ENCODE measurements around the gene ANAPC13. TPM values are rescaled to one million over a fixed set of nuclear protein-coding genes. Genes with fewer than 3 reads are reported as not detected.

The ANAPC13 gene
- total and polyA plus RNA-seq, 2 donors from 2014 or later = 55.3 to 160 TPM

- no peak for TF ChIP-seq CTCF (IDR thresholded peaks at IDR 0.05; ENCODE audit: borderline replicate concordance, extremely low read depth, insufficient read depth)
- no peak overlapping the region for H3K9ac ChIP-seq (ENCODE audit: low read length in 3 of 3)
- H3K27me3 ChIP-seq (ENCODE audit: control insufficient read depth, insufficient read depth, low read length) = no peaks in the 10 kb centered on the region
- no peak overlapping the region for H3K27ac ChIP-seq (ENCODE audit: low read depth in 2 of 2, low read length in 2 of 2)
- intact Hi-C loops (cut with DNase I) = no loop called here
- H3K4me3 ChIP-seq (ENCODE audit: low read length in 3 of 3) = no peak overlapping the region
- H3K9me3 ChIP-seq (ENCODE audit: control insufficient read depth in 2 of 3, insufficient read depth in 1 of 3, low read length in 3 of 3) = peaks cover 0 to 7% (median 0%) of the 10 kb centered on the region in 3 donors
- DNase-seq (peak in 2 of 5 donors; percentile 10 to 22), FAIRE-seq (no peak)
- H3K4me1 ChIP-seq (ENCODE audit: control insufficient read depth in 2 of 3, insufficient read depth in 2 of 3, low read depth in 1 of 3, low read length in 3 of 3) = peaks cover 0 to 2% (median 0%) of the 10 kb centered on the region in 3 donors
- H3K36me3 ChIP-seq (ENCODE audit: control insufficient read depth in 2 of 3, insufficient read depth in 3 of 3, low read length in 3 of 3) = peaks cover 0 to 3% (median 0%) of the 10 kb centered on the region in 3 donors
Observed at GRCh38 chr3:134516905-134517304, 31.1 kb upstream of the ANAPC13 start.

GRCh38 chr3:134511500-134511899 lies 25.7 kb upstream of the ANAPC13 start:
- intact Hi-C loops (cut with DNase I) = no loop called here
- Histone ChIP-seq H3K9ac (ENCODE audit: low read length in 3 of 3) (no peak overlapping the region), H3K27ac (ENCODE audit: low read depth in 2 of 2, low read length in 2 of 2) (no peak overlapping the region), H3K27me3 (ENCODE audit: control insufficient read depth, insufficient read depth, low read length) (no peaks in the 10 kb centered on the region), H3K36me3 (ENCODE audit: control insufficient read depth in 2 of 3, insufficient read depth in 3 of 3, low read length in 3 of 3) (peaks cover 0 to 4% (median 0%) of the 10 kb centered on the region in 3 donors), H3K4me3 (ENCODE audit: low read length in 3 of 3) (no peak overlapping the region), H3K4me1 (ENCODE audit: control insufficient read depth in 2 of 3, insufficient read depth in 2 of 3, low read depth in 1 of 3, low read length in 3 of 3) (no peaks in the 10 kb centered on the region), H3K9me3 (ENCODE audit: control insufficient read depth in 2 of 3, insufficient read depth in 1 of 3, low read length in 3 of 3) (no peaks in the 10 kb centered on the region)
- FAIRE-seq (no peak), DNase-seq (no peak)
- no peak for TF ChIP-seq CTCF (IDR thresholded peaks at IDR 0.05; ENCODE audit: borderline replicate concordance, extremely low read depth, insufficient read depth)

DNA sequence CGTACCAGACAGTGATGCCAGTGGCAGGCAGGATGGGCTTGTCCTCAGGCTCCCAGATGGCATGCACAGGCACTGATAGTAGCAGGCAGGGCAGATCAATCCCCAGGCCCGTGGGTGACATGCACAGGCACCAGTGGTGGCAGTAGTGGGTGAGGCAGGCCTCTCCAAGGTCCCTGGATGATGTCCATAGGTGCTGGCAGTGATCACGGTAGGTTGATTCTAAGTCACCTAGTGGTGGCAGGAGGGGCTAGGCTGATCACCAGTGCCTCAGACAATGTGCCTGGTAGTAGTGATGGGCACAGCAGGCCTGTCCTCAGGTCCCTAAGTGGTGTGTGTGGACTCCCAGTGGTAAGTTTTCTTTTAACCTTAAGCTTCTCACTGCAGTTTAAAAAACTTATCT lies 19.7 kb upstream of the ANAPC13 start:
- Histone ChIP-seq H3K9me3 (ENCODE audit: control insufficient read depth in 2 of 3, insufficient read depth in 1 of 3, low read length in 3 of 3) (peaks cover 0 to 7% (median 5%) of the 10 kb centered on the region in 3 donors), H3K4me1 (ENCODE audit: control insufficient read depth in 2 of 3, insufficient read depth in 2 of 3, low read depth in 1 of 3, low read length in 3 of 3) (peaks cover 0 to 4% (median 0%) of the 10 kb centered on the region in 3 donors), H3K27ac (ENCODE audit: low read depth in 2 of 2, low read length in 2 of 2) (no peak overlapping the region), H3K36me3 (ENCODE audit: control insufficient read depth in 2 of 3, insufficient read depth in 3 of 3, low read length in 3 of 3) (no peaks in the 10 kb centered on the region), H3K27me3 (ENCODE audit: control insufficient read depth, insufficient read depth, low read length) (no peaks in the 10 kb centered on the region), H3K9ac (ENCODE audit: low read length in 3 of 3) (no peak overlapping the region), H3K4me3 (ENCODE audit: low read length in 3 of 3) (no peak overlapping the region)
- intact Hi-C loops (cut with DNase I) = no loop called here
- FAIRE-seq (no peak), DNase-seq (no peak)
- TF ChIP-seq CTCF (IDR thresholded peaks at IDR 0.05; ENCODE audit: borderline replicate concordance, extremely low read depth, insufficient read depth) = no peak

GRCh38 chr3:134504132-134504531 lies 18.3 kb upstream of the ANAPC13 start:
- Histone ChIP-seq H3K9me3 (ENCODE audit: control insufficient read depth in 2 of 3, insufficient read depth in 1 of 3, low read length in 3 of 3) (peaks cover 0 to 7% (median 5%) of the 10 kb centered on the region in 3 donors), H3K27ac (ENCODE audit: low read depth in 2 of 2, low read length in 2 of 2) (no peak overlapping the region), H3K9ac (ENCODE audit: low read length in 3 of 3) (no peak overlapping the region), H3K36me3 (ENCODE audit: control insufficient read depth in 2 of 3, insufficient read depth in 3 of 3, low read length in 3 of 3) (no peaks in the 10 kb centered on the region), H3K4me3 (ENCODE audit: low read length in 3 of 3) (no peak overlapping the region), H3K27me3 (ENCODE audit: control insufficient read depth, insufficient read depth, low read length) (no peaks in the 10 kb centered on the region), H3K4me1 (ENCODE audit: control insufficient read depth in 2 of 3, insufficient read depth in 2 of 3, low read depth in 1 of 3, low read length in 3 of 3) (peaks cover 0 to 4% (median 0%) of the 10 kb centered on the region in 3 donors)
- intact Hi-C loops (cut with DNase I) = no loop called here
- FAIRE-seq (no peak), DNase-seq (no peak)
- TF ChIP-seq CTCF (IDR thresholded peaks at IDR 0.05; ENCODE audit: borderline replicate concordance, extremely low read depth, insufficient read depth) = no peak

Data from kidney (tissue), 14 donors.